GM12878 (cell line): ENCODE data around the gene RIC3. TPM values are rescaled to one million over a fixed set of nuclear protein-coding genes. Genes with fewer than 3 reads are reported as not detected.

Experiments
- ATAC-seq: fragments of 200-7000 bp; cut with Tn5 transposase; 3 replicates; pipeline ENCODE4 v1.9.1; 2020; ENCODE audit warnings: mild to moderate bottlenecking, moderate library complexity
- BruUV-seq: library from RNA; stranded (reverse); fragments of 400-500 nt; replicated peaks from 2 replicates; lab custom pipeline; 2021; lab: Mats Ljungman, UMichigan
- CTCF ChIA-PET: fragments of 300-600 bp; sonication (Branson Sonifier 250); formaldehyde crosslinking; extraction: SDS; loops from one replicate; lab custom pipeline; 2021; ENCODE audit warnings: inconsistent platforms; lab: Yijun Ruan, JAX
- POLR2A ChIA-PET: fragments of 350-600 bp; formaldehyde crosslinking; extraction: SDS; loops from one replicate; lab custom pipeline; 2021; ENCODE audit warnings: inconsistent platforms; lab: Charles Lee
- RAD21 ChIA-PET: fragments of 300-600 bp; sonication (Branson Sonifier 250); formaldehyde crosslinking; loops from one replicate; lab custom pipeline; 2023; ENCODE audit warnings: antibody characterized with exemption; ENCODE audit not compliant: unreplicated experiment; lab: Charles Lee
- SMC1A ChIA-PET: fragments of 300-600 bp; sonication (Branson Sonifier 250); formaldehyde crosslinking; loops from one replicate; lab custom pipeline; 2023; ENCODE audit not compliant: unreplicated experiment, uncharacterized antibody; lab: Charles Lee
- DNase-seq: peaks from one replicate; pipeline ENCODE4 v3.0.0-alpha.2; 2011; ENCODE audit warnings: low read depth, low spot score
- FAIRE-seq: peaks from 3 replicates; lab custom pipeline; 2011; peaks lifted over from hg19 to GRCh38; lab: Jason Lieb, UNC
- H2AFZ ChIP-seq: 2 replicates; pipeline ENCODE4 v1.6.0; 2011; ENCODE audit warnings: low read depth, low read length, control low read depth; ENCODE audit not compliant: control insufficient read depth
- H3K27ac ChIP-seq: 2 replicates; pipeline ENCODE4 v1.5.1; 2011; ENCODE audit warnings: control low read depth; ENCODE audit not compliant: control insufficient read depth, insufficient read depth
- H3K27me3 ChIP-seq, 2 experiments: replicated peaks in 1 of 2; 2 replicates each; pipeline versions ENCODE4 v1.6.0 to v1.6.1; 2011; ENCODE audit warnings: low read length in 1 of 2; ENCODE audit not compliant: control insufficient read depth in 2 of 2, insufficient read depth in 2 of 2
- H3K36me3 ChIP-seq, 2 experiments: 2 replicates each; pipeline ENCODE4 v1.5.1; 2011; ENCODE audit warnings: low read length in 1 of 2; ENCODE audit not compliant: control insufficient read depth in 2 of 2, insufficient read depth in 2 of 2
- H3K4me1 ChIP-seq: 2 replicates; pipeline ENCODE4 v1.6.1; 2011; ENCODE audit warnings: mild to moderate bottlenecking, low read length, moderate library complexity, mixed read lengths; ENCODE audit not compliant: control insufficient read depth, insufficient read depth
- H3K4me2 ChIP-seq: 2 replicates; pipeline ENCODE4 v1.6.0; 2011; ENCODE audit warnings: control low read depth; ENCODE audit not compliant: control insufficient read depth, insufficient read depth
- H3K4me3 ChIP-seq: fragments of 200-600 bp; sonication (generic); 2 replicates; pipeline ENCODE4 v1.5.1; 2016
- H3K79me2 ChIP-seq: 2 replicates; pipeline ENCODE4 v1.6.0; 2011; ENCODE audit warnings: low read length; ENCODE audit not compliant: control insufficient read depth, insufficient read depth
- H3K9ac ChIP-seq: 2 replicates; pipeline ENCODE4 v1.8.0; 2011; ENCODE audit warnings: low read length, control low read depth, mixed read lengths; ENCODE audit not compliant: control insufficient read depth, insufficient read depth
- H3K9me3 ChIP-seq: replicated peaks from 3 replicates; pipeline ENCODE4 v1.5.1; 2011; ENCODE audit warnings: mild to moderate bottlenecking, low read length; ENCODE audit not compliant: control insufficient read depth, insufficient read depth
- H4K20me1 ChIP-seq: 2 replicates; pipeline ENCODE4 v1.6.0; 2011; ENCODE audit not compliant: control insufficient read depth, insufficient read depth
- ATF3 ChIP-seq: IDR thresholded peaks from 2 replicates; pipeline ENCODE4 v1.6.1; 2011; ENCODE audit warnings: low read depth, mild to moderate bottlenecking, low read length, moderate library complexity, borderline replicate concordance; ENCODE audit errors: extremely low read depth
- BACH1 ChIP-seq: fragments of 450-650 bp; IDR thresholded peaks from 2 replicates; pipeline ENCODE4 v1.6.1; 2017; ENCODE audit warnings: mild to moderate bottlenecking, borderline replicate concordance
- BCL11A ChIP-seq: IDR thresholded peaks from 2 replicates; pipeline ENCODE4 v1.6.1; 2011; ENCODE audit warnings: low read depth, low read length
- BCLAF1 ChIP-seq: fragments of 450-650 bp; IDR thresholded peaks from 2 replicates; pipeline ENCODE4 v1.6.1; 2017; ENCODE audit warnings: antibody characterized with exemption, mild to moderate bottlenecking, moderate library complexity
- FOXM1 ChIP-seq: IDR thresholded peaks from 2 replicates; pipeline ENCODE4 v1.6.1; 2012; ENCODE audit warnings: low read depth, mild to moderate bottlenecking, inconsistent platforms, low read length, moderate library complexity
- PKNOX1 ChIP-seq: fragments of 450-650 bp; IDR thresholded peaks from 2 replicates; pipeline ENCODE4 v1.6.1; 2016; ENCODE audit warnings: mild to moderate bottlenecking
- PML ChIP-seq: IDR thresholded peaks from 2 replicates; pipeline ENCODE4 v1.6.1; 2012; ENCODE audit warnings: low read length, inconsistent platforms
- YY1 ChIP-seq: IDR thresholded peaks from 2 replicates; pipeline ENCODE4 v1.6.1; 2011; ENCODE audit warnings: low read depth, mild to moderate bottlenecking, low read length
- ZNF592 ChIP-seq: fragments of 450-650 bp; IDR thresholded peaks from 2 replicates; pipeline ENCODE4 v1.6.1; 2017; ENCODE audit warnings: mild to moderate bottlenecking, moderate library complexity
- ZSCAN29 ChIP-seq: fragments of 450-650 bp; IDR thresholded peaks from 2 replicates; pipeline ENCODE4 v1.6.1; 2017; ENCODE audit warnings: mild to moderate bottlenecking, moderate library complexity
- ZZZ3 ChIP-seq: IDR thresholded peaks from 2 replicates; pipeline ENCODE4 v1.6.1; 2011; ENCODE audit warnings: low read depth; ENCODE audit not compliant: control insufficient read depth, insufficient read length
- in situ Hi-C: fragments of 300-500 bp; cut with MboI; formaldehyde crosslinking; loops from 9 replicates; pipeline ENCODE4 v1.14.3; 2018; ENCODE audit warnings: mixed read lengths
- intact Hi-C: fragments of 100-400 bp; cut with micrococcal nuclease; formaldehyde crosslinking; loops from one replicate; pipeline ENCODE4 v1.14.2; 2022; ENCODE audit not compliant: unreplicated experiment
- polyA plus RNA-seq, 11 experiments: library from polyadenylated mRNA; depleted of rRNA in 4 of 11; unstranded in 6 of 11; stranded (reverse) in 5 of 11; fragments of >200 nt; fragmentation: Nextera tagmentation in 4 of 11; fragmentation: Illumina TruSeq in 1 of 11; extraction: Ambion mirVana in 4 of 11; extraction: Trizol in 1 of 11; gene quantifications; 1 replicate in 1 of 11; 2 replicates in 10 of 11; pipeline versions ENCODE4 v1.2.1 to v1.2.3, GENCODE V29; 2011 to 2016; ENCODE audit warnings: inconsistent platforms in 2 of 11, missing spikeins in 2 of 11, low read depth in 1 of 11
- total RNA-seq, 4 experiments: library from RNA; depleted of rRNA in 3 of 4; stranded (reverse); fragments of >200 nt in 3 of 4; fragmentation: Illumina TruSeq in 1 of 4; extraction: Trizol in 1 of 4; gene quantifications; 2 replicates each; pipeline versions ENCODE4 v1.2.1 to v1.2.3, GENCODE V29; 2013 to 2021

Gene RIC3
- total and polyA plus RNA-seq, 10 of the 15 experiments (the other 5 are each of a cell fraction or from before 2014, with no cell fraction given) = 0.90 to 8.9 (median 2.2) TPM

- H4K20me1 ChIP-seq = no peaks in the 10 kb centered on the region
- H3K4me2 ChIP-seq = no peak overlapping the region
- H3K4me1 ChIP-seq = no peaks in the 10 kb centered on the region
- ATAC-seq (no peak), DNase-seq (no peak), FAIRE-seq (no peak)
- ChIA-PET SMC1A (no interaction called here), CTCF (interaction anchor here (1.3 to 2.7 kb wide), 5 partner anchors 9 to 209 kb away, joined by 3 to 10 read pairs (median 4); no protein-coding TSS in a partner anchor), POLR2A (no interaction called here), RAD21 (interaction anchor here (0.7 to 1.0 kb wide), 3 partner anchors 36 to 96 kb away, joined by 3 read pairs; no protein-coding TSS in a partner anchor)
- H3K9ac ChIP-seq = no peak overlapping the region
- intact Hi-C loops = no loop called here
- H3K9me3 ChIP-seq = no peaks in the 10 kb centered on the region
- H3K27ac ChIP-seq = no peak overlapping the region
- BruUV-seq = no TSS peak
- no peaks in the 10 kb centered on the region for H3K79me2 ChIP-seq
- H3K36me3 ChIP-seq = peaks cover 0 to 4% of the 10 kb centered on the region in 2 experiments; a peak in 2 of 4 replicates
- H2AFZ ChIP-seq = no peak overlapping the region
- H3K27me3 ChIP-seq = no peaks in the 10 kb centered on the region
- in situ Hi-C loops = no loop called here
- no peak overlapping the region for H3K4me3 ChIP-seq
- TF ChIP-seq PKNOX1 (no peak), BCL11A (no peak), ZNF592 (no peak), FOXM1 (no peak), BCLAF1 (no peak), ZSCAN29 (no peak), BACH1 (no peak), ZZZ3 (no peak), PML (no peak), ATF3 (no peak), YY1 (no peak)
Observed at GRCh38 chr11:8102296-8102915, 66.4 kb downstream of the RIC3 start.
